GM19463 (cell line): ENCODE data around the gene SNX30.

Experiments used
- ATAC-seq: cut with Tn5 transposase; IDR thresholded peaks from one replicate; pipeline ENCODE4 v1.9.1; 2021; ENCODE audit warnings: mild to moderate bottlenecking, moderate library complexity; ENCODE audit not compliant: unreplicated experiment

The SNX30 gene

GRCh38 chr9:112780450-112781036 is 30.0 kb downstream of the SNX30 start:
- no peak for ATAC-seq

- ATAC-seq = no peak
Observed at GRCh38 chr9:112782218-112782617, 31.7 kb downstream of the SNX30 start.

GRCh38 chr9:112783551-112783954 is 33.0 kb downstream of the SNX30 start:
- no peak for ATAC-seq

- ATAC-seq = no peak
Observed at GRCh38 chr9:112784020-112784785, 33.6 kb downstream of the SNX30 start.

GRCh38 chr9:112785986-112786385 is 35.4 kb downstream of the SNX30 start:
- ATAC-seq = no peak

- no peak for ATAC-seq
Observed at GRCh38 chr9:112786829-112787520, 36.4 kb downstream of the SNX30 start.

- ATAC-seq = no peak
Observed at GRCh38 chr9:112787978-112788377, 37.4 kb downstream of the SNX30 start.

- ATAC-seq = no peak
Observed at GRCh38 chr9:112789473-112789872, 38.9 kb downstream of the SNX30 start.

- no peak for ATAC-seq
Observed at GRCh38 chr9:112789891-112790774, 39.6 kb downstream of the SNX30 start.

GRCh38 chr9:112792670-112793069 is 42.1 kb downstream of the SNX30 start:
- no peak for ATAC-seq

- ATAC-seq = peak; percentile 76
Observed at GRCh38 chr9:112793213-112793810, 42.8 kb downstream of the SNX30 start.

- no peak for ATAC-seq
Observed at GRCh38 chr9:112794731-112795130, 44.2 kb downstream of the SNX30 start.

- ATAC-seq = no peak
Observed at GRCh38 chr9:112795921-112796320, 45.4 kb downstream of the SNX30 start.

- ATAC-seq = no peak
Observed at GRCh38 chr9:112796485-112796884, 45.9 kb downstream of the SNX30 start.

GRCh38 chr9:112809351-112809848 is 58.8 kb downstream of the SNX30 start:
- peak; percentile 96 for ATAC-seq

- ATAC-seq = no peak
Observed at GRCh38 chr9:112809906-112810305, 59.3 kb downstream of the SNX30 start.

GRCh38 chr9:112810696-112811490 is 60.3 kb downstream of the SNX30 start:
- no peak for ATAC-seq

- ATAC-seq = no peak
Observed at GRCh38 chr9:112811518-112811917, 61.0 kb downstream of the SNX30 start.

GRCh38 chr9:112815868-112816267 is 65.3 kb downstream of the SNX30 start:
- ATAC-seq = no peak

GRCh38 chr9:112817860-112818203 is 67.3 kb downstream of the SNX30 start:
- ATAC-seq = peak; percentile 82
